NCI-H128 (cell line): Measurements from ENCODE around the gene ADRA1B.

Source experiments
- DNase-seq: peaks from one replicate; lab custom pipeline; 2025; ENCODE audit not compliant: unreplicated experiment; lab: John Stamatoyannopoulos, UW

ADRA1B gene

GRCh38 chr5:159901308-159901707 is 15.0 kb upstream of the ADRA1B start:
- no peak for DNase-seq

GRCh38 chr5:159901772-159902171 is 14.5 kb upstream of the ADRA1B start:
- no peak for DNase-seq

- DNase-seq: no peak
Observed at GRCh38 chr5:159902444-159903121, 13.7 kb upstream of the ADRA1B start.

GRCh38 chr5:159903131-159903530 is 13.2 kb upstream of the ADRA1B start:
- DNase-seq: no peak

- no peak for DNase-seq
Observed at GRCh38 chr5:159904874-159905273, 11.4 kb upstream of the ADRA1B start.

GRCh38 chr5:159905496-159905895 is 10.8 kb upstream of the ADRA1B start:
- no peak for DNase-seq

- no peak for DNase-seq
Observed at GRCh38 chr5:159906463-159906862, 9.8 kb upstream of the ADRA1B start.

- no peak for DNase-seq
Observed at GRCh38 chr5:159906943-159907342, 9.3 kb upstream of the ADRA1B start.

GRCh38 chr5:159907689-159908590 is 8.3 kb upstream of the ADRA1B start:
- DNase-seq: no peak

- no peak for DNase-seq
Observed at GRCh38 chr5:159908591-159908940, 7.7 kb upstream of the ADRA1B start.

- DNase-seq: no peak
Observed at GRCh38 chr5:159909126-159909525, 7.2 kb upstream of the ADRA1B start.

GRCh38 chr5:159910207-159910842 is 6.0 kb upstream of the ADRA1B start:
- DNase-seq: no peak

GRCh38 chr5:159910843-159911229 is 5.4 kb upstream of the ADRA1B start:
- DNase-seq: no peak

GRCh38 chr5:159911349-159911748 is 4.9 kb upstream of the ADRA1B start:
- no peak for DNase-seq

GRCh38 chr5:159912033-159912800 is 4.1 kb upstream of the ADRA1B start:
- DNase-seq: no peak

- DNase-seq: no peak
Observed at GRCh38 chr5:159913048-159913447, 3.2 kb upstream of the ADRA1B start.

GRCh38 chr5:159913501-159913900 is 2.8 kb upstream of the ADRA1B start:
- no peak for DNase-seq

- no peak for DNase-seq
Observed at GRCh38 chr5:159916841-159917761, 819 bp downstream of the ADRA1B start.

GRCh38 chr5:159917994-159918393 is 1.7 kb downstream of the ADRA1B start:
- no peak for DNase-seq

- DNase-seq: no peak
Observed at GRCh38 chr5:159921721-159922120, 5.4 kb downstream of the ADRA1B start.
